Measurements from ENCODE around the gene LDAH.

Gene LDAH

GRCh38 chr2:20691076-20691734, 131.7 kb downstream of the LDAH start:
- ATAC-seq, result no peak
- TF ChIP-seq ESRRG (CRISPR knock-in tag; IDR thresholded peaks at IDR 0.05) (no peak), ZC3H10 (CRISPR knock-in tag; IDR thresholded peaks at IDR 0.05) (no peak), ZFP30 (CRISPR knock-in tag; IDR thresholded peaks at IDR 0.05) (no peak), TOX (CRISPR knock-in tag; IDR thresholded peaks at IDR 0.05; ENCODE audit: borderline replicate concordance) (no peak), ISL1 (CRISPR knock-in tag; IDR thresholded peaks at IDR 0.05) (no peak), ZNF565 (CRISPR knock-in tag; conservative IDR thresholded peaks at IDR 0.05; ENCODE audit: low read depth) (no peak), ZNF70 (CRISPR knock-in tag; IDR thresholded peaks at IDR 0.05) (no peak), CREB5 (CRISPR knock-in tag; IDR thresholded peaks at IDR 0.05; ENCODE audit: low read depth) (no peak), SNAI2 (CRISPR knock-in tag; IDR thresholded peaks at IDR 0.05) (no peak), ZFP3 (CRISPR knock-in tag; IDR thresholded peaks at IDR 0.05) (no peak)
- TF ChIP-seq, protein P1, sequence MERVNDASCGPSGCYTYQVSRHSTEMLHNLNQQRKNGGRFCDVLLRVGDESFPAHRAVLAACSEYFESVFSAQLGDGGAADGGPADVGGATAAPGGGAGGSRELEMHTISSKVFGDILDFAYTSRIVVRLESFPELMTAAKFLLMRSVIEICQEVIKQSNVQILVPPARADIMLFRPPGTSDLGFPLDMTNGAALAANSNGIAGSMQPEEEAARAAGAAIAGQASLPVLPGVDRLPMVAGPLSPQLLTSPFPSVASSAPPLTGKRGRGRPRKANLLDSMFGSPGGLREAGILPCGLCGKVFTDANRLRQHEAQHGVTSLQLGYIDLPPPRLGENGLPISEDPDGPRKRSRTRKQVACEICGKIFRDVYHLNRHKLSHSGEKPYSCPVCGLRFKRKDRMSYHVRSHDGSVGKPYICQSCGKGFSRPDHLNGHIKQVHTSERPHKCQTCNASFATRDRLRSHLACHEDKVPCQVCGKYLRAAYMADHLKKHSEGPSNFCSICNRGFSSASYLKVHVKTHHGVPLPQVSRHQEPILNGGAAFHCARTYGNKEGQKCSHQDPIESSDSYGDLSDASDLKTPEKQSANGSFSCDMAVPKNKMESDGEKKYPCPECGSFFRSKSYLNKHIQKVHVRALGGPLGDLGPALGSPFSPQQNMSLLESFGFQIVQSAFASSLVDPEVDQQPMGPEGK (CRISPR knock-in tag; IDR thresholded peaks at IDR 0.05; ENCODE audit: borderline replicate concordance), result no peak
- TF ChIP-seq, protein P2, sequence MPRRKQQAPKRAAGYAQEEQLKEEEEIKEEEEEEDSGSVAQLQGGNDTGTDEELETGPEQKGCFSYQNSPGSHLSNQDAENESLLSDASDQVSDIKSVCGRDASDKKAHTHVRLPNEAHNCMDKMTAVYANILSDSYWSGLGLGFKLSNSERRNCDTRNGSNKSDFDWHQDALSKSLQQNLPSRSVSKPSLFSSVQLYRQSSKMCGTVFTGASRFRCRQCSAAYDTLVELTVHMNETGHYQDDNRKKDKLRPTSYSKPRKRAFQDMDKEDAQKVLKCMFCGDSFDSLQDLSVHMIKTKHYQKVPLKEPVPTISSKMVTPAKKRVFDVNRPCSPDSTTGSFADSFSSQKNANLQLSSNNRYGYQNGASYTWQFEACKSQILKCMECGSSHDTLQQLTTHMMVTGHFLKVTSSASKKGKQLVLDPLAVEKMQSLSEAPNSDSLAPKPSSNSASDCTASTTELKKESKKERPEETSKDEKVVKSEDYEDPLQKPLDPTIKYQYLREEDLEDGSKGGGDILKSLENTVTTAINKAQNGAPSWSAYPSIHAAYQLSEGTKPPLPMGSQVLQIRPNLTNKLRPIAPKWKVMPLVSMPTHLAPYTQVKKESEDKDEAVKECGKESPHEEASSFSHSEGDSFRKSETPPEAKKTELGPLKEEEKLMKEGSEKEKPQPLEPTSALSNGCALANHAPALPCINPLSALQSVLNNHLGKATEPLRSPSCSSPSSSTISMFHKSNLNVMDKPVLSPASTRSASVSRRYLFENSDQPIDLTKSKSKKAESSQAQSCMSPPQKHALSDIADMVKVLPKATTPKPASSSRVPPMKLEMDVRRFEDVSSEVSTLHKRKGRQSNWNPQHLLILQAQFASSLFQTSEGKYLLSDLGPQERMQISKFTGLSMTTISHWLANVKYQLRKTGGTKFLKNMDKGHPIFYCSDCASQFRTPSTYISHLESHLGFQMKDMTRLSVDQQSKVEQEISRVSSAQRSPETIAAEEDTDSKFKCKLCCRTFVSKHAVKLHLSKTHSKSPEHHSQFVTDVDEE (CRISPR knock-in tag; IDR thresholded peaks at IDR 0.05), result no peak

DNA sequence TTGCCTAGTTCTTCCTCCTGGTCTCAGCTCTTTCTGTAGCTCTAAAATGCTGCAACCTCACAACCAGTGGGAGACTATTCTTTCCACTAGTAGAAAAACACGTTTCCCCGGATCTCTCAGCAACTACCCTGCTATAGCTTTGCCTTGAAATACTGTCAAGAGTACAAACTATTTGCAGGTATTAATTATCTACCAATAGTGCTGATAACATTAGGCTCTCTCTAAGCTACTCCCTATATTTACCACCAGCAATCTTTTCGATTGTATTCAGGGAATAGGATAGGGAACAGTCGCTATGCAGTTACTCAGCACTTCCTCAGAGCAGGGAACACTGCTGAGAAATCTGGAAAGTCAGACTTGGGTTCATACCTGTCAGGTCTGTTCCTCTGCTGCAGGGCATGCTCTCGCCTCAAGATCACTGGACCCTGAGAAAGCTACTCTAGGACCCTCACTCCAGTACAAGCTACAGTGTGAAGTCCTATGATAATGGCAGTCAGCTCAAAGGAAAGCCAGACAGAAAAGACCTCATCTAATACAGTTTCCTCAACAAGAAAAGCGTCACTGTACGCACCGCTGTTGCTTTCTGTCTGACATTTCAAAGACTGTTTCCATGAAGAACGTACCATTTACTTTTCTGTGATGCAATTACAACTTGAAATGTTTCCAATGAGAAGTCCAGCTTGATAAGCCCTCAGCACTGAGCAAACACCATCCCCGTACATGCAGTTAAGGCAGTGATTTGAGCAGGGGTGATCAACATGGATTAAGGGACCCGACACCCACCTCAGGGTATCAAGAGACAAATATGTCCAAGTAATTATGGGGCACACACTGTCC, 133.3 kb downstream of the LDAH start:
- TF ChIP-seq ESRRG (CRISPR knock-in tag; IDR thresholded peaks at IDR 0.05) (no peak), ZFP30 (CRISPR knock-in tag; IDR thresholded peaks at IDR 0.05) (no peak), TCF4 (CRISPR knock-in tag; IDR thresholded peaks at IDR 0.05; ENCODE audit: borderline replicate concordance) (no peak), ARNTL (CRISPR knock-in tag; IDR thresholded peaks at IDR 0.05; ENCODE audit: borderline replicate concordance, low read depth) (no peak), SNAI2 (CRISPR knock-in tag; IDR thresholded peaks at IDR 0.05) (no peak), ISL1 (CRISPR knock-in tag; IDR thresholded peaks at IDR 0.05) (no peak), ZC3H10 (CRISPR knock-in tag; IDR thresholded peaks at IDR 0.05) (no peak), ZNF70 (CRISPR knock-in tag; IDR thresholded peaks at IDR 0.05) (no peak), RARB (CRISPR knock-in tag; IDR thresholded peaks at IDR 0.05) (no peak)
- TF ChIP-seq, protein P1 (CRISPR knock-in tag; IDR thresholded peaks at IDR 0.05; ENCODE audit: borderline replicate concordance), result no peak
- no peak for ATAC-seq

DNA sequence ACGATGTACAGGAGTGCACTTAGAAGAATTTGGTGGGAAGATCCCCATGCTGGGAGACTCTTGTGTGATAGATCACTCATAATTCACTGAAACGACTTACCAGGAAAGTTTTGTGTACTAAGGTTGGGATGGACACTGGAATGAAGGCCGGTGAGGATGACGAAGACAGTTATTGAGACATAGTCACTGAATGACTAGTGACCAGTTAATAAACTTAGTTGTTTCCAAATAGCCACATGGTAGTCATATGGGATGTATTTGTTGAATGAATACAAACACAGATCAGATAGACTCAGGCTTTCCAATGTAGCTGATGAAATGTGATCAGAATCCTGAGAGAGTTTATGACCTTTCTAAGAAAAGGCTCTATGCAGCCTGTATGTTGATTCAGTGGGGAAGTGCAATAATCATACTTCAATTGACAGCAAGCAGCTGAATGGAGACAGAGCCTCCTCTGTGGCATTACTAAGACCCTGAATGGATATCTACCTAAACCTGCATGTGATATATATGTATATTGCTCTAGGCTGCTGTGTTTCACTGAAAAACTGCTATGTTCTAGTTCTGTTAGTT, 135.6 kb downstream of the LDAH start:
- ATAC-seq, result no peak
- TF ChIP-seq PPARA (CRISPR knock-in tag; IDR thresholded peaks at IDR 0.05; ENCODE audit: borderline replicate concordance) (no peak), ZNF8 (CRISPR knock-in tag; IDR thresholded peaks at IDR 0.05) (no peak), ZNF565 (CRISPR knock-in tag; conservative IDR thresholded peaks at IDR 0.05; ENCODE audit: low read depth) (no peak), RARB (CRISPR knock-in tag; IDR thresholded peaks at IDR 0.05) (no peak), TCF4 (CRISPR knock-in tag; IDR thresholded peaks at IDR 0.05; ENCODE audit: borderline replicate concordance) (no peak), CSDC2 (CRISPR knock-in tag; IDR thresholded peaks at IDR 0.05) (no peak), CSRNP3 (CRISPR knock-in tag; IDR thresholded peaks at IDR 0.05) (no peak), BACH2 (CRISPR knock-in tag; IDR thresholded peaks at IDR 0.05; ENCODE audit: borderline replicate concordance) (no peak), SNAI2 (CRISPR knock-in tag; IDR thresholded peaks at IDR 0.05) (no peak), ZFP3 (CRISPR knock-in tag; IDR thresholded peaks at IDR 0.05) (no peak)
- TF ChIP-seq, protein P2 (CRISPR knock-in tag; IDR thresholded peaks at IDR 0.05), result no peak
- TF ChIP-seq, protein P1 (CRISPR knock-in tag; IDR thresholded peaks at IDR 0.05; ENCODE audit: borderline replicate concordance), result no peak

Data from SK-N-SH treated with all-trans-retinoic acid at 6 μM for 48 hours (cell line).